PC-3 (cell line): ENCODE results near the gene ZNF678.

Source experiments
- EZH2 ChIP-seq: fragments of 300-600 bp; sonication (generic); IDR thresholded peaks from one replicate; pipeline ENCODE4 v1.6.1; 2017; ENCODE audit warnings: antibody characterized with exemption, mild to moderate bottlenecking, low read length; ENCODE audit not compliant: unreplicated experiment
- TF ChIP-seq, protein P1 (sequence below): fragments of 300-600 bp; sonication (generic); conservative IDR thresholded peaks from 2 replicates; pipeline ENCODE4 v1.5.1; 2017; ENCODE audit warnings: antibody characterized with exemption, low read depth, mild to moderate bottlenecking, low read length

- TF ChIP-seq, protein P1, sequence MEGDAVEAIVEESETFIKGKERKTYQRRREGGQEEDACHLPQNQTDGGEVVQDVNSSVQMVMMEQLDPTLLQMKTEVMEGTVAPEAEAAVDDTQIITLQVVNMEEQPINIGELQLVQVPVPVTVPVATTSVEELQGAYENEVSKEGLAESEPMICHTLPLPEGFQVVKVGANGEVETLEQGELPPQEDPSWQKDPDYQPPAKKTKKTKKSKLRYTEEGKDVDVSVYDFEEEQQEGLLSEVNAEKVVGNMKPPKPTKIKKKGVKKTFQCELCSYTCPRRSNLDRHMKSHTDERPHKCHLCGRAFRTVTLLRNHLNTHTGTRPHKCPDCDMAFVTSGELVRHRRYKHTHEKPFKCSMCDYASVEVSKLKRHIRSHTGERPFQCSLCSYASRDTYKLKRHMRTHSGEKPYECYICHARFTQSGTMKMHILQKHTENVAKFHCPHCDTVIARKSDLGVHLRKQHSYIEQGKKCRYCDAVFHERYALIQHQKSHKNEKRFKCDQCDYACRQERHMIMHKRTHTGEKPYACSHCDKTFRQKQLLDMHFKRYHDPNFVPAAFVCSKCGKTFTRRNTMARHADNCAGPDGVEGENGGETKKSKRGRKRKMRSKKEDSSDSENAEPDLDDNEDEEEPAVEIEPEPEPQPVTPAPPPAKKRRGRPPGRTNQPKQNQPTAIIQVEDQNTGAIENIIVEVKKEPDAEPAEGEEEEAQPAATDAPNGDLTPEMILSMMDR = no peak
- no peak for TF ChIP-seq EZH2
Observed at GRCh38 chr1:227718932-227719331, 155.6 kb downstream of the ZNF678 start.
